ENCODE results near the gene COX20.

The COX20 gene

GRCh38 chr1:244863491-244864252, 28.2 kb downstream of the COX20 start:
- peak overlapping the region; percentile 97 for H3K27ac ChIP-seq
- no peaks in the 10 kb centered on the region for H3K27me3 ChIP-seq (ENCODE audit: insufficient read depth, low read depth)
- peak overlapping the region; percentile 92 for H3K4me3 ChIP-seq (IDR thresholded peaks at IDR 0.05; ENCODE audit: insufficient read depth, low read depth, low read length)
- 0 out of 2 replicates have a peak overlapping the region, but pooled peaks have one; percentile 78 for H2AFZ ChIP-seq (ENCODE audit: low read depth)
- TF ChIP-seq, protein P1, sequence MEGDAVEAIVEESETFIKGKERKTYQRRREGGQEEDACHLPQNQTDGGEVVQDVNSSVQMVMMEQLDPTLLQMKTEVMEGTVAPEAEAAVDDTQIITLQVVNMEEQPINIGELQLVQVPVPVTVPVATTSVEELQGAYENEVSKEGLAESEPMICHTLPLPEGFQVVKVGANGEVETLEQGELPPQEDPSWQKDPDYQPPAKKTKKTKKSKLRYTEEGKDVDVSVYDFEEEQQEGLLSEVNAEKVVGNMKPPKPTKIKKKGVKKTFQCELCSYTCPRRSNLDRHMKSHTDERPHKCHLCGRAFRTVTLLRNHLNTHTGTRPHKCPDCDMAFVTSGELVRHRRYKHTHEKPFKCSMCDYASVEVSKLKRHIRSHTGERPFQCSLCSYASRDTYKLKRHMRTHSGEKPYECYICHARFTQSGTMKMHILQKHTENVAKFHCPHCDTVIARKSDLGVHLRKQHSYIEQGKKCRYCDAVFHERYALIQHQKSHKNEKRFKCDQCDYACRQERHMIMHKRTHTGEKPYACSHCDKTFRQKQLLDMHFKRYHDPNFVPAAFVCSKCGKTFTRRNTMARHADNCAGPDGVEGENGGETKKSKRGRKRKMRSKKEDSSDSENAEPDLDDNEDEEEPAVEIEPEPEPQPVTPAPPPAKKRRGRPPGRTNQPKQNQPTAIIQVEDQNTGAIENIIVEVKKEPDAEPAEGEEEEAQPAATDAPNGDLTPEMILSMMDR (conservative IDR thresholded peaks at IDR 0.05; ENCODE audit: low read depth, low read length): no peak
- peaks cover 51% of the 10 kb centered on the region for H3K79me2 ChIP-seq (ENCODE audit: insufficient read depth, low read depth)
- peak overlapping the region; percentile 40 for H3K4me2 ChIP-seq
- peaks cover 30% of the 10 kb centered on the region; the same call in 1 of the 2 replicates for H3K36me3 ChIP-seq (ENCODE audit: insufficient read depth)
- H4K20me1 ChIP-seq (ENCODE audit: insufficient read depth): peaks cover 41% of the 10 kb centered on the region
- H3K9ac ChIP-seq: peak overlapping the region; percentile 98
- H3K4me1 ChIP-seq (ENCODE audit: low read depth, poor library complexity, severe bottlenecking): peaks cover 35% of the 10 kb centered on the region

DNA sequence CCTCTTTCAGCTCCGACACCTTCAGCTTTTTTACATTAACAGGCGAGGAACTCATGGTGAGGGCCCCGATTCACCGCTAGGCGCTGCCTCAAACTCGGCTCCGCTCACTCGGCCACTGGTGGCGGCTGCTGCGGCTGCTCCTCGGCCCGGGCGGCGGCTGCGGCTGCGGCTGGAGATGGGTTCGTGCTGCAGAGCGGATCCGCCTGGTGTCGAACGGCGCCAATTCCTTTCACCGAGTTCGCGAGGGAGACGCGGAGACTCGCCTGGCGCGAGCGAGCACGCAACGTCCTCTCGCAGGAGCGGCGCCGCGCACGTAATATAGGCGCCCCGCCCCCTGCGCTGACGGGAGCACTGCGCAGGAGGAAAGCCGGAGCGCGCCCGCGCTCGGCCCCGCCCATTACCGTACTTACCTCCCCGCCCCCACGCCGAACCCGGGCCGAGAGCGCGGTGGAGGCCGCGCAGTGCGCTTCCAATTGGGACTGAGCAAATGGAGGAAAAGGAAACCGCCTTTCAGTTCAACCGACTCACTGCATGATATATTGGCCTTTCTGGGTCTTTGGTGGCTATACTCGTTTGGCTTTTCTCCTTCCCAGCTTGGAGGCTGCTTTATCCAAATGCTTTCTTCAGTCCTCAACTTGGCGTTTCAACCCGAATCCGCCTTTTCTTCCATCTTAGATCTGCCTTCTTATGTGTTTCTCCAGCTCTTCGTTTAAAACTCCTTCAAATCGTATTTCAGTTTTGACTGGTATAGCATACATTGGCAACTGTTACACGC, 29.0 kb downstream of the COX20 start, which contains the start of gene HNRNPU:
Gene HNRNPU (minus strand): TSS at position 291 of the 775 bp plus-strand sequence. CDS start 236 bp downstream, at position 55.
- Histone ChIP-seq H3K9ac (peak within 1 kb of the TSS; percentile 98), H4K20me1 (ENCODE audit: insufficient read depth) (peaks cover 33% of the 10 kb centered on the region), H3K4me2 (peak within 1 kb of the TSS; percentile 61), H3K4me3 (IDR thresholded peaks at IDR 0.05; ENCODE audit: insufficient read depth, low read depth, low read length) (peak within 1 kb of the TSS; percentile 92), H3K27me3 (ENCODE audit: insufficient read depth, low read depth) (no peaks in the 10 kb centered on the region), H3K27ac (peak within 1 kb of the TSS; percentile 97), H2AFZ (ENCODE audit: low read depth) (peak within 1 kb of the TSS; percentile 78), H3K4me1 (ENCODE audit: low read depth, poor library complexity, severe bottlenecking) (peaks cover 27% of the 10 kb centered on the region), H3K79me2 (ENCODE audit: insufficient read depth, low read depth) (peaks cover 44% of the 10 kb centered on the region), H3K36me3 (ENCODE audit: insufficient read depth) (peaks cover 25% of the 10 kb centered on the region; the same call in 1 of the 2 replicates)
- TF ChIP-seq, protein P1 (conservative IDR thresholded peaks at IDR 0.05; ENCODE audit: low read depth, low read length): peak; percentile 32; the same call in 1 of the 2 replicates

GRCh38 chr1:244865028-244865371, 29.5 kb downstream of the COX20 start:
- peaks cover 38% of the 10 kb centered on the region for H3K79me2 ChIP-seq (ENCODE audit: insufficient read depth, low read depth)
- TF ChIP-seq, protein P1 (conservative IDR thresholded peaks at IDR 0.05; ENCODE audit: low read depth, low read length): no peak
- H3K4me1 ChIP-seq (ENCODE audit: low read depth, poor library complexity, severe bottlenecking): peaks cover 22% of the 10 kb centered on the region

GRCh38 chr1:244865820-244866219, 30.4 kb downstream of the COX20 start:
- Histone ChIP-seq H3K4me1 (ENCODE audit: low read depth, poor library complexity, severe bottlenecking) (peaks cover 13% of the 10 kb centered on the region), H3K4me2 (peak overlapping the region; percentile 61), H3K4me3 (IDR thresholded peaks at IDR 0.05; ENCODE audit: insufficient read depth, low read depth, low read length) (no peak overlapping the region), H3K27me3 (ENCODE audit: insufficient read depth, low read depth) (no peaks in the 10 kb centered on the region), H2AFZ (ENCODE audit: low read depth) (peak overlapping the region; percentile 78; the same call in 1 of the 2 replicates), H3K9ac (no peak overlapping the region), H3K79me2 (ENCODE audit: insufficient read depth, low read depth) (peaks cover 30% of the 10 kb centered on the region), H3K36me3 (ENCODE audit: insufficient read depth) (peaks cover 12% of the 10 kb centered on the region; the same call in 1 of the 2 replicates), H3K27ac (peak overlapping the region; percentile 97; the same call in 1 of the 2 replicates), H4K20me1 (ENCODE audit: insufficient read depth) (peaks cover 20% of the 10 kb centered on the region)
- TF ChIP-seq, protein P1 (conservative IDR thresholded peaks at IDR 0.05; ENCODE audit: low read depth, low read length): no peak

More at GRCh38 chr1:244865028-244865371, 29.5 kb downstream of the COX20 start:
- H3K27ac ChIP-seq: peak overlapping the region; percentile 97
- H3K9ac ChIP-seq: peak overlapping the region; percentile 98
- H3K36me3 ChIP-seq (ENCODE audit: insufficient read depth): peaks cover 19% of the 10 kb centered on the region; the same call in 1 of the 2 replicates
- H3K4me3 ChIP-seq (IDR thresholded peaks at IDR 0.05; ENCODE audit: insufficient read depth, low read depth, low read length): no peak overlapping the region
- H3K4me2 ChIP-seq: peak overlapping the region; percentile 61
- H2AFZ ChIP-seq (ENCODE audit: low read depth): peak overlapping the region; percentile 78
- H3K27me3 ChIP-seq (ENCODE audit: insufficient read depth, low read depth): no peaks in the 10 kb centered on the region
- H4K20me1 ChIP-seq (ENCODE audit: insufficient read depth): peaks cover 28% of the 10 kb centered on the region

All from KMS-11 (cell line).